NCI-H510A treated with DMSO at 0.1 percent for 48 hours (cell line): Measurements from ENCODE around the gene USP25.

Source experiments
- DNase-seq: peaks from one replicate; lab custom pipeline; 2025; lab: John Stamatoyannopoulos, UW

USP25 gene

DNA sequence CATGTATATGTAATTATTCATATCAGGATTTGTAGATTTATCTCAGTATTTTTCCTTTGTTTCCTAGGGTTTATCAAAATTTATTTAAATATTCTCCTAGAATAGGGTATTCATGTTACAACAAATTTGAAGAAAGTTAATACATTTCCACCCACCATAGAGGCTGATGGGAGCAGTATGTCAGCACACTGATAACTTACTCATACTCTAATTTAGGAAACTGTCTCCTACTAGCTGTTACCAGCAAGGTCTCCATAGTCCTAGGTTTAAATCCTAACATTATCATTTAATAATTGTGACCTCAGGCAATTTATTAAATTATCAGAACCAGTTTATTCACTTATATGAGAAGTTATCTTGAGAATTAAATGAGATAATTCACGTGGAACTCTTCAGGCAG, 127.0 kb downstream of the USP25 start:
- no peak for DNase-seq

DNA sequence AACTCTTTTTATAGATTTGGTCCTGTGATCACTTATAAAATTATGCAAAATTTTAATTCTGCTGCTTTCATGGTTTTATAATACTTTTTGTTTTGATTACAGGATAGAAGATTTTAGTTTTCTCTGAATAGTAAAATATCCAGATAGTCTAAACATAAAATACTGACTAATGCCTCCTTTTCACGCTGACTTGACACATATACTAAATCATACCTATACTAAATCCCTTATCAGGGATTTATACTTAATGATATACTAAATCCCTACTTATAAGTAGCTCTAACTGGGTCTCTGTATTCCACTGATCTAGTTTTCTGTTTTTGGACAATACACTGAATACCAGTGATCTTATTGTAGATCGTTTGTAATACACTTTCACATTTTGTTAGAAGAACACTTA, 128.0 kb downstream of the USP25 start:
- DNase-seq, result no peak

DNA sequence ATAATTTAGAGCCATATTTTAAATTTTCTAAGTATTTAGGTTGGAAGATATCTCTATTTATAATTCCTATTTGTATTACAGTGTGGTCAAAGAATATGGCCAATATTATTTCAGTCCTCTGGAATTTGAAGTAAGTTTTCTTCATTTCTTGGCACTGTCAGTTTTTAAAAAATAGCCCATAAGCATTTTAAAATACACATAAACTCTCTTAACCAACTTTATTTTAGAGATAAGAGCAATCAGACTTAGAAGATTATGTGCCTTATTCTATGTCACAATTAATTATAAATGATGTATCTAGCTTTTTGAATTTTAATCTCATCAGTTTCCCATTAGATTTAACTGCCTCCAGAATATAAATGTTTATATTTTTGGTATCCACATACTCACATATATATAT, 130.8 kb downstream of the USP25 start:
- DNase-seq, result no peak

GRCh38 chr21:15868940-15869339, 139.2 kb downstream of the USP25 start:
- DNase-seq, result no peak

- DNase-seq, result no peak
Measured at GRCh38 chr21:15870819-15871218, 141.0 kb downstream of the USP25 start.

- no peak for DNase-seq
Measured at GRCh38 chr21:15872236-15872635, 142.5 kb downstream of the USP25 start.

DNA sequence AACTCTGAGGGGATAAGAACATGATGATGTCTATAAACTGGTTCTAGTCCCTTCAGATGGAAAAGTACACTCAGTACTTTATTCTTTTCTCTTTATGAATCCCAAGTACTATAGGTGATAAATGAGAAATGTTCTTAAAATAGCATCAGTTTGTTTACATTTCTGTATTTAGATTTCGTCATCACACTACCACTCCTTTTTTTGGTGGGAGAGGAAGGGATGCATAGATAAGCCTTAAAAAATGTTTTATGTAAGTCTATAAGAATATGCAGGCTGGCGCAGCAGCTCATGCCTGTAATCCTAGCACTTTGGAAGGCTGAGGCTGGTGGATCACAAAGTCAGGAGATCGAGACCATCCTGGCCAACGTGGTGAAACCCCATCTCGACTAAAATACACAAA, 144.8 kb downstream of the USP25 start:
- no peak for DNase-seq

DNA sequence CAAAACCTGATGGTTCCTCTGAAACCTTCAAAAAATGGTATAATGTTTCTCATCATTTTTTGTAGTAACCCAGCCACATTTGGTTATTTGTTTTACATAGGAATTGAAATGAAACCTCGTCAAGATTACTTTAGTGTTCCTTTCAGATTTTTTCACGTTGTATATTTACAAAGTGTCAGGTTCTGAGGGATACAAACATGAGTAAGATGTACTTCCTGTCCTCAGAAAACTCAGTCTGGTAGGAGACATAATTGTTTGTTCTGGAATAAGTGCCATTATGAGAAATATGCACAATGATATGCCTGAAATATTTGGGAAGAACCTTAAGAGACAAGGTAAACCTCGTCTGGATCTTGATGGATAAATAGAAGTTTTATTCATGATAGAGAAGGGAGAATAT, 145.5 kb downstream of the USP25 start:
- no peak for DNase-seq

DNA sequence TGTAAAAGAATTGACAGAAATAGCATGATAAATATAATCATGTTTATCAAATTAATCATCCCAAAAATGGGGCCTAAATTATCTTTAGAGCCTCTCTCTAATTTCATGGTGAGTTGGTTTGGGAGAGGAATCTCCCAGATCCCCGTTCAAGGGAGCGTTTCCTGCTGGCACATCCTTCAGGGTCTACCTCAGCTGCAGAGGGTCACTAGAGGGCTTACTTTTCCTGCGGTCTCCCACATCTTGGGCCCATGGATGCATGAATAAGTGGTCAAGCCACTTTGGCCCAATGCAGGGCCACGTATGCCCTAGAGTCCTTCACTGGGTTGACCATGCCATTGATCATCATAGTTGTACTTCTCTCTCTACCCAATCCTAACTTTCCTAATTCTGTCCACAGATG, 164.1 kb downstream of the USP25 start:
- no peak for DNase-seq

- no peak for DNase-seq
Measured at GRCh38 chr21:15894596-15894995, 164.8 kb downstream of the USP25 start.

- no peak for DNase-seq
Measured at GRCh38 chr21:15895142-15896106, 165.6 kb downstream of the USP25 start.

DNA sequence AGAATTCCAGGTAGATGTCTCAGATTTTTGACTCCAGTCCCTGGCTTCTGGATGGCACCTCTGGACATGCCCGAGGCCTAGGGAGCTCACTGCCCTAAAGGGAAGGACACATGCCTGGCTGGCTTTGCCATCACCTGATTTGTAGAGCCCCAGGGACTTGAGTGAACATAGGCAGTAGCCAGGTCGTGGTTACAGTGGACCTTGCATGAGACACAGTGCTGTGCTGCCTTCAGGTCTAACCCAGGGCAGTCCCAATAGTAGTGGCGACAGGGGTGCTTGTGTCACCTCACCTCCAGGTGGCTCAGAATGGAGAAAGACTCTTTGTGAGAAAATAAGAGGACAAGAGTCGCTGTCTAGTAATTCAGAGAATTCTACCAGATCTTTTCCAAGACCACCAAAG, 166.7 kb downstream of the USP25 start:
- no peak for DNase-seq

- DNase-seq, result no peak
Measured at GRCh38 chr21:15904389-15904788, 174.6 kb downstream of the USP25 start.

- no peak for DNase-seq
Measured at GRCh38 chr21:15908187-15908586, 178.4 kb downstream of the USP25 start.

GRCh38 chr21:15928196-15928595, 198.4 kb downstream of the USP25 start:
- DNase-seq, result no peak

- no peak for DNase-seq
Measured at GRCh38 chr21:15928686-15929425, 199.1 kb downstream of the USP25 start.

DNA sequence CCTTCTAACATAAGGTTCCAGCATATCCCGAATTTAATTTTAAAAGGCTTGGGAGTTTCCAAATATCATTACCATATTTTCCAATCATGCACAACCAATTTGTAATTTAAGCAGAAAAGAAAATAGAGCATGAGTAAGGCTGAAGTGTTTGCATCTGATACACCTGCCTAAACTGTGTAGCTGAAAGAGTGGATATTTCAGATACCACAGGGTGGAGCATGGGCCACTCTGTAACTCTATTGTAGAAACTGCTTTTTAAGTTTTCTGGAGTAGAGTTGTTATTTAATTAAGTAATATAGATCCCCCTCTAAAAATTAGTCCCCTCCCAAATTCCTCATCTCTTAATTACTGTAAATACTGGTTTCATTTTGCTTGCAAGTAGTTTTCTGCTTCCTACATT, 199.8 kb downstream of the USP25 start:
- DNase-seq, result no peak
